Pancreas (tissue), 10 donors: ENCODE data around the gene HLA-DQB1. TPM values are rescaled to one million over a fixed set of nuclear protein-coding genes. Genes with fewer than 3 reads are reported as not detected.
A peak's percentile ranks its signal among the peaks of the same experiment; 100 is the strongest.

ENCODE experiments used
- ATAC-seq, 4 donors: fragments of 200-7000 bp; cut with Tn5 transposase; one replicate each; pipeline versions ENCODE4 v1.8.0 to v1.9.1; 2020; ENCODE audit warnings: mild to moderate bottlenecking in 4 of 4, moderate library complexity in 4 of 4
- DNase-seq, 6 donors: peaks; one replicate each; pipeline ENCODE4 v3.0.0-alpha.2; 2020
- FAIRE-seq: peaks from 2 replicates; lab custom pipeline; 2012; peaks lifted over from hg19 to GRCh38; lab: Jason Lieb, UNC
- H3K27ac ChIP-seq, 4 donors: fragments of 200-600 bp; sonication (generic); 1 replicate in 3 of 4; 2 replicates in 1 of 4; pipeline versions ENCODE4 v1.5.0 to v1.8.0; 2020
- H3K27me3 ChIP-seq, 4 donors: fragments of 200-600 bp; one replicate each; pipeline ENCODE4 v1.8.0; 2021
- H3K36me3 ChIP-seq, 3 donors: fragments of 200-600 bp; sonication (generic) in 1 of 3; one replicate each; pipeline versions ENCODE4 v1.5.0 to v1.8.0; 2020 to 2021
- H3K4me1 ChIP-seq, 3 donors: fragments of 200-600 bp; one replicate each; pipeline ENCODE4 v1.8.0; 2021
- H3K4me3 ChIP-seq, 4 donors: fragments of 200-600 bp; sonication (generic) in 2 of 4; one replicate each; pipeline versions ENCODE4 v1.5.0 to v1.8.0; 2020 to 2021
- H3K9me3 ChIP-seq, 4 donors: fragments of 200-600 bp; one replicate each; pipeline ENCODE4 v1.8.0; 2021
- CTCF ChIP-seq, 4 donors: fragments of 200-600 bp; sonication (generic) in 3 of 4; IDR thresholded peaks; one replicate each; pipeline versions ENCODE4 v1.5.0 to v1.8.0; 2021; ENCODE audit warnings: antibody characterized with exemption in 4 of 4
- WGBS, 2 donors: extraction: QIAGEN DNeasy Blood & Tissue Kit; methylation state at CpG; one replicate each; pipeline ENCODE4 v1.1.7; 2013; 5-methylcytosine and 5-hydroxymethylcytosine counted together
- intact Hi-C, 3 donors: fragments of 100-400 bp; cut with DNase I; formaldehyde crosslinking; loops; one replicate each; pipeline versions ENCODE4 v1.11.1 to v1.14.2; 2022
- polyA plus RNA-seq, 2 donors: library from polyadenylated mRNA; stranded (reverse); fragments of 200-250 nt; gene quantifications; one replicate each; pipeline ENCODE4 v1.2.3, GENCODE V29; 2013
- total RNA-seq, 6 donors: library from RNA; stranded (reverse); fragmentation: NEBNext Ultra II Directional in 4 of 6; extraction: Animal tissue kit (Norgen Biotek cat#: 25700) in 4 of 6; gene quantifications; one replicate each; pipeline versions ENCODE4 v1.2.1 to v1.2.4, GENCODE V29; 2021 to 2023
- donor health status: healthy with polysubstance abuse.
- donor health status: DM: no; HTN: no; CAD: no; lungs with moderate emphysema.
- donor health status: DM: no; HTN: no; CAD: no.
- donor health status: control.
- donor health status: control.
- donor health status: Bipolar disorder and iron deficiency.
- donor health status: DM: yes; HTN: yes; CAD: no.
- donor health status: DM: no; HTN: no; CAD: no.
- donor health status: DM: no; HTN: no; CAD: no.
- donor health status: DM: yes; HTN: yes; CAD: no.

HLA-DQB1 gene
- total and polyA plus RNA-seq, 8 donors, result 0.63 to 24.7 (median 5.8) TPM

GRCh38 chr6:32669893-32670292 is 3.4 kb upstream of the HLA-DQB1 start:
- H3K27me3 ChIP-seq, result no peaks in the 10 kb centered on the region
- no peaks in the 10 kb centered on the region for H3K4me1 ChIP-seq
- no peaks in the 10 kb centered on the region for H3K36me3 ChIP-seq
- intact Hi-C loops, result loop anchor here in 1 of 3 donors (10.0 kb wide), 1 partner anchor 95 kb away; the partner anchor contains the start of gene HLA-DQB2
- DNase-seq (no peak), FAIRE-seq (no peak), ATAC-seq (no peak)
- no peak for TF ChIP-seq CTCF (IDR thresholded peaks at IDR 0.05)
- H3K27ac ChIP-seq, result no peak overlapping the region
- H3K9me3 ChIP-seq, result no peaks in the 10 kb centered on the region
- no peak overlapping the region for H3K4me3 ChIP-seq

- H3K36me3 ChIP-seq, result no peaks in the 10 kb centered on the region
- ATAC-seq (no peak), FAIRE-seq (no peak), DNase-seq (no peak)
- no peak overlapping the region for H3K4me3 ChIP-seq
- intact Hi-C loops, result loop anchor here in 1 of 3 donors (10.0 kb wide), 1 partner anchor 96 kb away; the partner anchor contains the start of gene HLA-DQB2
- no peaks in the 10 kb centered on the region for H3K9me3 ChIP-seq
- no peaks in the 10 kb centered on the region for H3K4me1 ChIP-seq
- WGBS, 2 donors, result 70 to 72% methylated on average over 4 of the region's 4 CpGs
- H3K27me3 ChIP-seq, result no peaks in the 10 kb centered on the region
- H3K27ac ChIP-seq, result no peak overlapping the region
- no peak for TF ChIP-seq CTCF (IDR thresholded peaks at IDR 0.05)
These were observed 2.8 kb upstream of the HLA-DQB1 start for GRCh38 chr6:32669240-32669639.

GRCh38 chr6:32668226-32668747 is 1.8 kb upstream of the HLA-DQB1 start:
- ATAC-seq (peak; percentile 73 to 97 (median 88)), DNase-seq (peak in 3 of 6 donors; percentile 8 to 63 (median 30)), FAIRE-seq (peak; percentile 90)
- intact Hi-C loops, result loop anchor here in 1 of 3 donors (10.0 kb wide), 1 partner anchor 97 kb away; the partner anchor contains the start of gene HLA-DQB2
- Histone ChIP-seq H3K27me3 (no peaks in the 10 kb centered on the region), H3K9me3 (no peaks in the 10 kb centered on the region), H3K27ac (peak overlapping the region in 1 of 4 donors; percentile 59), H3K4me1 (no peaks in the 10 kb centered on the region), H3K36me3 (no peaks in the 10 kb centered on the region), H3K4me3 (no peak overlapping the region)
- no peak for TF ChIP-seq CTCF (IDR thresholded peaks at IDR 0.05)
- WGBS, 2 donors, result 21 to 30% methylated on average over 5 of the region's 5 CpGs

GRCh38 chr6:32665661-32666060 is 796 bp downstream of the HLA-DQB1 start:
- H3K9me3 ChIP-seq, result no peaks in the 10 kb centered on the region
- intact Hi-C loops, result loop anchor here in 1 of 3 donors (10.0 kb wide), 1 partner anchor 99 kb away; the partner anchor contains the start of gene HLA-DQB2
- FAIRE-seq, result no peak
- 30 to 55% methylated on average over 3 of the region's 3 CpGs for WGBS, 2 donors
- H3K36me3 ChIP-seq, result no peaks in the 10 kb centered on the region
- no peaks in the 10 kb centered on the region for H3K4me1 ChIP-seq
- H3K27me3 ChIP-seq, result no peaks in the 10 kb centered on the region
- H3K4me3 ChIP-seq, result no peak overlapping the region
- no peak for DNase-seq
- TF ChIP-seq CTCF (IDR thresholded peaks at IDR 0.05), result no peak
- no peak for ATAC-seq
- no peak overlapping the region for H3K27ac ChIP-seq

- H3K27me3 ChIP-seq, result no peaks in the 10 kb centered on the region
- H3K36me3 ChIP-seq, result no peaks in the 10 kb centered on the region
- intact Hi-C loops, result loop anchor here in 1 of 3 donors (10.0 kb wide), 1 partner anchor 100 kb away; the partner anchor contains the start of gene HLA-DQB2
- DNase-seq (peak in 1 of 6 donors; percentile 12), FAIRE-seq (no peak), ATAC-seq (peak in 2 of 4 donors; percentile 4 to 48)
- no peaks in the 10 kb centered on the region for H3K9me3 ChIP-seq
- H3K27ac ChIP-seq, result no peak overlapping the region
- no peak for TF ChIP-seq CTCF (IDR thresholded peaks at IDR 0.05)
- WGBS, 2 donors, result 2 to 3% methylated on average over 44 to 47 of the region's 47 CpGs
- no peaks in the 10 kb centered on the region for H3K4me1 ChIP-seq
- no peak overlapping the region for H3K4me3 ChIP-seq
These were observed 1.6 kb downstream of the HLA-DQB1 start for GRCh38 chr6:32664827-32665362.
